GM18498 (cell line): ENCODE results near the gene HPSE2.

Experiments used
- ATAC-seq: cut with Tn5 transposase; IDR thresholded peaks from one replicate; pipeline ENCODE4 v1.9.1; 2021; ENCODE audit warnings: mild to moderate bottlenecking, moderate library complexity; ENCODE audit not compliant: unreplicated experiment

The HPSE2 gene

DNA sequence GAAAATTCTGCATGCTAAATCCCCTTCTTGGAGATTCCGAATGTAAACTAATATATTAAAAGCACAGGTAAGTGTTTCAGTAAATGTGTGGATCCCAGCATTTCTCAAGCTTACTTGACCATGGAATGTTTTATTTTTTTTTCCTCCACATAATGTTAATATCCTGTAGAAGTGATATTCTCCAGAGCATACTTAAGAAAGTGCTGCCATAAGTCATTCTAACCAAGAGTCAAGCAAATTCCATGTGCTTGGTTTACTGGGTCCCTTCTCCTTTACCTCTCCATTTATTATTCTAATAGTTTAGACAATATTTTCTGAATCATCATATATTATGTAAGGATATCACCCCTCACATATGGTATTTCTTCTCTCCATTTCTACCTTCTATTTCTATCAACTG, 522.1 kb downstream of the HPSE2 start:
- ATAC-seq: no peak

GRCh38 chr10:98696516-98696915, 539.1 kb downstream of the HPSE2 start:
- ATAC-seq: no peak

- ATAC-seq: no peak
Measured at GRCh38 chr10:98694883-98695282, 540.8 kb downstream of the HPSE2 start.

- no peak for ATAC-seq
Measured at GRCh38 chr10:98694014-98694413, 541.6 kb downstream of the HPSE2 start.

- no peak for ATAC-seq
Measured at GRCh38 chr10:98687685-98688084, 548.0 kb downstream of the HPSE2 start.

DNA sequence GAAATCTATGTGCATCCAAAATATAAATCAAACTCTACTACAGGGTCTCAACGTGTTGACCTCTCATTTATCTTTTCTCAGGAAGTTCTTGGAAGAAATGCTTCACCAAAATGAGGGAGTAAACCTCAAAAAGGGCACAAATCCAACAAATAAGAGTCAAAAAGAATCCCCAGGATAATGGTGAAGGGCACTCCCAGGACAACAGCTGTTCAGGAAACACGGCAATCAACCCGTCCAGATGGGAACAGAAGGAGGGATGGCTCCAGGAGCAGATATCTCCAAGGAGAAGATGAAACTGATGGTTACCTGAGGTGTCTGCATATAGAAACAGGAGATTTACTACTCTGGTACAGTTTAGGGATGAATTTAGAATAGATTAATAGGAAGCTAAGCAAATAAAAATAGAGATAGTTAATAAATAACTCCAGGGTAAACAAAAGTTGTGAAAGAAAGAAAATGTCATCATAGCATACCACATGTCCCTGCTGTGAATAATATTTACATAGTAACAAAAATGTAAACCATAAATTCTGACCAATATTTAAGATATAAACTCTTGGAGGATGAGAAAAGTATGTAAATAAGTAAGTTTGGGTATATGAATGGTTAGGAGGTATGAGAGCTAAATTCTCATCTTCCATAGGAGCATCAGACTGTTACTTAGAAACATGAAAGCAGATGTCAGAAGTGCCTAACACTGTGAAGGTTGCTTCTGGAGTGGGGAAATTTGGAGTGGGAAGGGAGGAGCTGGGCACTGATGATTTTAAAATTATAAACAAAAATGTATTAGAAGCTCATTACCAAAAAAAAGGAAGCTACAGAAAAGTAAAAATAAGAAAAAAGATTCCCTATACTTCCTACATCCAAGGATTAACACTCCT, 551.4 kb downstream of the HPSE2 start:
- no peak for ATAC-seq

DNA sequence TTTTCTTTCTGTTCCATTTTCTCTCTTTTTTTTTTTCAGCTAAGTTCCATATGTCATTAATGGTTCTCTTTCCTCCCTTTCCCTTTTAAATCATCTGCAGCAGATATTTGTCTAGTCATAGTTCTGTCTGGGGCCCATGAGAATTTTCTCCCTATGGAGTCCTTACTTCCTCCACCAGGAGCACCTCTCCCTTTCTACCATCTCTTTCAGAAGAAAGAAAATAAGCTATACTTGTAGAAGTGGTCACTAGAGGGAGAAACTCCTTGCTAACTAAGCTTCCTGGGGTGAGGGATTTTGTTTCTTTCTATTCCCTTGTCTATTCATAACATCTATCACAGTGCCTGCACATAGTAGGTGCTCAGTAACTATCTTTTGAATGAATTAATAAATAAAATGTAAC, 558.8 kb downstream of the HPSE2 start:
- no peak for ATAC-seq

GRCh38 chr10:98675902-98676301, 559.8 kb downstream of the HPSE2 start:
- ATAC-seq: no peak

DNA sequence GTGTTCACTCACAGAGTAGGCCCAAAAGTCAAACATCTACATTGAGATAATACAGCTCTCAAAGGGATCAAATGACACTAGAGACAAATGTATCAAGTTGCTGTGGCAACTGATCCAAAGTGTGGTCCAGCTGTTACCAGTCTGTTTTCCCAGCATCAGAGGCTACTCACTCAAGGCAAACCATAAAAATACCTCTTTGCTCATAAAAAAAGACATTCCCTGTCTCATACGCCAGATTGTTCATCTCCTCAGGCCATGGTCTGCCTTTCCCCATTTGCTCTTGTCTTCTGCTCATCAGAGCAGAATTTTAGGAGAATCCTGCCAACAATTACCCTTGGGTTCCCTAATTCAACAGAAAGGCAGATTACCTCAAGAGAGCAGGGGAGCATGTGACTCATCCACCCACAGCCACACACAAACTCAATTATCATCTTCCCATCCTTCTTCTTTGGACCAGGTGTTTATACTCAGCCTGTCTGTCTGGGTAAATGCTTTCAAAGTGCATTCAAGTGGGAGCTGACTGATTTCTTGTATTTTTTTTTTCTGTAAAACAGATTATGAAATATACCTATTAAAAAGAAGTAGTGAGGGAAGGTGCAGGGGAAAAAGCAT, 562.4 kb downstream of the HPSE2 start:
- no peak for ATAC-seq

GRCh38 chr10:98667081-98667480, 568.6 kb downstream of the HPSE2 start:
- ATAC-seq: no peak

DNA sequence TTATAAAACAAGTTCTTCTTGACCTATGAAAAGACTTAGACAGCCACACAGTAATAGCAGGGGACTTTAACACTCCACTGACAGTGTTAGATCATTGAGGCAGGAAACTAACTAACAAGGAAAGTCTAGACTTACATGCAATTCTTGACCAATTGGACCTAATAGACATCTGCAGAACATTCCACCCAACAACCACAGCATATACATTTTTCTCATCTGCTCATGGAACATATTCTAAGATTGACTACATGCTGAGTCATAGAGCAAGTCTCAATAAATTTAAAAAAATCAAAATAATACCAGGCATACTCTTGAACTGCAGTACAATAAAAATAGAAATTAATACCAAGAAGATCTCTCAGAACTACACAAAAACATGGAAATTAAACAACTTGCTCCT, 569.4 kb downstream of the HPSE2 start:
- ATAC-seq: no peak

DNA sequence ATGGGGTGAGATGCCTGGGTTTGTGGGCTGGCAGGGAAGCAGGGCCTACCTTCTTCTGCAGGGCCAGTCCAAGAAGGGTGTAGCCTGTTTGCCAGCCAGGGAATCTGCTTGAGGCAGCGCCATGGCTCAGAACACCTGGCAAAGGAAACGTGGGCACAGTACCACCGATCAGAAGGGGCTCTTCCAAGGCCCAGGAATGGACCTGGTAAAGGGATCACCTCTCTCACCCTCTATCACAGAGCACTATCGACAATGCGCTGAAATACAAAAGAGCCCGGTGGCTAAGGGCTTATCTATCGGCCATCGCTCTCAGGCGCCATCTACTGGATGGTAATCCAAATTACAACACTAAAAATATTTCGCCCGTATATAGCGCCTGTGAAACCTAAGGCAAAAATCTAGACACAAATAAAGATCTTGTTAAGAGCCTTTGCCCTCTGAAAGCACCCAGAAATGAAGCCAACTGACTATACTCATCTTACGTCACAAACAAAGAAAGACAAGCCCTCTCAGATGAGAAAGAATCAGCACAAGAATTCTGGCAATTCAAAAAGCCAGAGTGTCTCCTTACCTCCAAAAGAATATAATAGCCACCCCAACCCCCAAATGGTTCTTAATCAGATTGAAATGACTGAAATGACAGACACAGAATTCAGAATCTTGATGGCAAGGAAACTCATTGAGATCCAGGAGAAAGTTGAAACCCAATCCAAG, 571.2 kb downstream of the HPSE2 start:
- ATAC-seq: no peak

- no peak for ATAC-seq
Measured at GRCh38 chr10:98659951-98660350, 575.7 kb downstream of the HPSE2 start.

- no peak for ATAC-seq
Measured at GRCh38 chr10:98655492-98655891, 580.2 kb downstream of the HPSE2 start.

GRCh38 chr10:98649170-98649569, 586.5 kb downstream of the HPSE2 start:
- ATAC-seq: no peak

DNA sequence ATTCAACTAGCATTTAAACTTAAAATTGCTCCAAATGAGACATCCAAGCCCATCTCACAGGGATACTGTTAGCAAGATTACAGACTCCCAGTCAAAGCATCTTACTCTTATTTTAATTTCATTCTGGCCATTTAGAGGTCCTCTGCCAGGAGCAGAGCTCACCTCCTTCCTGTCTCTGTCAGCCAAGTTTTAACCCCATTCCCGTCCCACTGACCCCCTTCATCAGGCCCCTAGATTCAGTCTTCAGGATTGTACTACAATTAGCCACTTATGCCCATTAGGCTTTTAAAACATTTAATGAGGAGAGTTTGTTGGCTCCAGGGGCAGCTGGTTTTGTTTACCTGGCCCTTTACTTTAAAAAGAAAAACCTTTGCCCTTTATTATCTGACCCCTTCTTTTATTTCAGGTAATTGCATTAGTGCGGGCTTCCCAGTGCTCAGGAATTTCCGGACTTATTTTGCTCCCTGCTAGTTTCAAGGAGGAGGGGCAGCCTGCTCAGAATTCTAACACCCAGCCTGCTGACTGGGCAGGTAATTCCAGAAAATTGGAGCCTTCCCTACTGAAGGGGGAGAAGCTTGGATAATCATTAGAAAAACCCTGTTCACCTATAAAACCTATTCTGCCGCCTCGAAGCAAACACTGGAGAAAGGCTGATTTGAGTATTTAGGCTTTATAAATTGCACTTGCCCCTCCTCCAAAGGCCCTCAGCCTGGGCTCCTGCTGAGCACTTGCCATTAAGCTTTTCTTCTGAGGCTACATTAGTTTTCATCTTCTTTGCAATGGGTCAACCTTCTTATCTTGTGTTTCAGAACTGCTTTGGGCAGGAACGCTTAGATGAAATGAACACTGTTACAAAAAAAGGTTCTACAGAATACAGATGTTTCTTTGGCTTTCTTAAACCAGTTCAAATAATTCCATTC, 588.4 kb downstream of the HPSE2 start:
- no peak for ATAC-seq

DNA sequence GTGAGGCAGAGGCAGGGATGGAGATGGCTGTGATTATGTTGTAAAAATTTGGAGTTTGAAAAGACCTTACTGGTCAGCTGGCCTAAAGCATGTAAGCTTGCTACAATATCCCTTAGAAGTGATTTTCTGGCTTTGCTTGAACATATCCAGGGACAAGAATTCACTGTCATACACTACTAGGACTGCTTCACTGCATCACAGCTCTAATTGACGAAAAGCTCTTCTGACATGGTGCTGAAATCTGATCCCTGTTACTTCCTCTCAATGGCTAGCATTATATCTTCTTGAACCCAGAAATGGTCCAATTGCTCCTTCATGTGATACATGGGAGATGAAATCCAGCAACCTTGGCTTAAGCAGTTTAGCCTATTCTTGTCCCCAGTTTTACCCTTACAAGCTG, 591.2 kb downstream of the HPSE2 start:
- ATAC-seq: no peak

- ATAC-seq: no peak
Measured at GRCh38 chr10:98642281-98642680, 593.4 kb downstream of the HPSE2 start.

GRCh38 chr10:98638920-98639319, 596.7 kb downstream of the HPSE2 start:
- no peak for ATAC-seq

GRCh38 chr10:98636921-98637329, 598.7 kb downstream of the HPSE2 start:
- no peak for ATAC-seq
